Upper lobe of right lung (tissue), 1 donor: ENCODE data around the gene IL17RC. TPM values are rescaled to one million over a fixed set of nuclear protein-coding genes. Genes with fewer than 3 reads are reported as not detected.

ENCODE experiments used
- ATAC-seq: fragments of 200-7000 bp; cut with Tn5 transposase; one replicate; pipeline ENCODE4 v1.9.1; 2020; ENCODE audit warnings: mild to moderate bottlenecking, moderate library complexity
- DNase-seq: peaks from one replicate; pipeline ENCODE4 v3.0.0-alpha.2; 2020
- H3K27ac ChIP-seq: fragments of 200-600 bp; one replicate; pipeline ENCODE4 v1.8.0; 2022
- H3K27me3 ChIP-seq: fragments of 200-600 bp; one replicate; pipeline ENCODE4 v1.8.0; 2022; ENCODE audit warnings: mild to moderate bottlenecking
- H3K36me3 ChIP-seq: fragments of 200-600 bp; one replicate; pipeline ENCODE4 v1.8.0; 2022
- H3K4me1 ChIP-seq: fragments of 200-600 bp; one replicate; pipeline ENCODE4 v1.8.0; 2022
- H3K4me3 ChIP-seq: fragments of 200-600 bp; one replicate; pipeline ENCODE4 v1.8.0; 2022; ENCODE audit warnings: mild to moderate bottlenecking
- H3K9me3 ChIP-seq: fragments of 200-600 bp; one replicate; pipeline ENCODE4 v1.8.0; 2022
- intact Hi-C: fragments of 100-400 bp; cut with DNase I; formaldehyde crosslinking; loops from one replicate; pipeline ENCODE4 v1.11.0; 2022
- total RNA-seq: library from RNA; stranded (reverse); fragmentation: NEBNext Ultra II Directional; extraction: Animal tissue kit (Norgen Biotek cat#: 25700); gene quantifications from one replicate; pipeline ENCODE4 v1.2.1, GENCODE V29; 2021
- TF ChIP-seq, protein P1 (sequence below): fragments of 200-600 bp; IDR thresholded peaks from one replicate; pipeline ENCODE4 v1.8.0; 2022; ENCODE audit warnings: antibody characterized with exemption
- donor health status: DM: no; HTN: yes; CAD: no; lungs with severe emphysema.

The IL17RC gene
- total RNA-seq, 1 donor from 2014 or later = 26.9 TPM

DNA sequence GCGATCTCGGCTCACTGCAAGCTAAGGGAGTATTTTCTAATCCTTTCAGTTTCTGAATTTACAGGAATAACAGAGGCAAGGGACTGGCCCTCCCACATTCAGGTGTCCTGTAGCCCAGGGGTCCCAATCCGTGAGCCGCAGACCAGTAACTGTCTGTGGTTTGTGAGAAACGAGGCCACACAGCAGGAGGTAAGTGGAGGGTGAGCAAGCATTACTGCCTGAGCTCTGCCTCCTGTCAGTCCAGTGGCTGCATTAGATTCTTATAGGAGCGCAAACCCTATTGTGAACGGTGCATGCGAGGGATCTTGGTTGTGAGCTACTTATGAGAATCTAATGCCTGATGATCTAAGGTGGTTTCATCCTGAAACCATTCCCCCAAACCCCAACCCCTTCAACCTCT lies 5.0 kb upstream of the IL17RC start:
- Histone ChIP-seq H3K27ac (no peak overlapping the region), H3K9me3 (no peaks in the 10 kb centered on the region), H3K36me3 (no peaks in the 10 kb centered on the region), H3K27me3 (no peaks in the 10 kb centered on the region), H3K4me3 (no peak overlapping the region), H3K4me1 (peaks cover 27% of the 10 kb centered on the region)
- DNase-seq (no peak), ATAC-seq (no peak)
- intact Hi-C loops = no loop called here
- TF ChIP-seq, protein P1, sequence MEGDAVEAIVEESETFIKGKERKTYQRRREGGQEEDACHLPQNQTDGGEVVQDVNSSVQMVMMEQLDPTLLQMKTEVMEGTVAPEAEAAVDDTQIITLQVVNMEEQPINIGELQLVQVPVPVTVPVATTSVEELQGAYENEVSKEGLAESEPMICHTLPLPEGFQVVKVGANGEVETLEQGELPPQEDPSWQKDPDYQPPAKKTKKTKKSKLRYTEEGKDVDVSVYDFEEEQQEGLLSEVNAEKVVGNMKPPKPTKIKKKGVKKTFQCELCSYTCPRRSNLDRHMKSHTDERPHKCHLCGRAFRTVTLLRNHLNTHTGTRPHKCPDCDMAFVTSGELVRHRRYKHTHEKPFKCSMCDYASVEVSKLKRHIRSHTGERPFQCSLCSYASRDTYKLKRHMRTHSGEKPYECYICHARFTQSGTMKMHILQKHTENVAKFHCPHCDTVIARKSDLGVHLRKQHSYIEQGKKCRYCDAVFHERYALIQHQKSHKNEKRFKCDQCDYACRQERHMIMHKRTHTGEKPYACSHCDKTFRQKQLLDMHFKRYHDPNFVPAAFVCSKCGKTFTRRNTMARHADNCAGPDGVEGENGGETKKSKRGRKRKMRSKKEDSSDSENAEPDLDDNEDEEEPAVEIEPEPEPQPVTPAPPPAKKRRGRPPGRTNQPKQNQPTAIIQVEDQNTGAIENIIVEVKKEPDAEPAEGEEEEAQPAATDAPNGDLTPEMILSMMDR = no peak

DNA sequence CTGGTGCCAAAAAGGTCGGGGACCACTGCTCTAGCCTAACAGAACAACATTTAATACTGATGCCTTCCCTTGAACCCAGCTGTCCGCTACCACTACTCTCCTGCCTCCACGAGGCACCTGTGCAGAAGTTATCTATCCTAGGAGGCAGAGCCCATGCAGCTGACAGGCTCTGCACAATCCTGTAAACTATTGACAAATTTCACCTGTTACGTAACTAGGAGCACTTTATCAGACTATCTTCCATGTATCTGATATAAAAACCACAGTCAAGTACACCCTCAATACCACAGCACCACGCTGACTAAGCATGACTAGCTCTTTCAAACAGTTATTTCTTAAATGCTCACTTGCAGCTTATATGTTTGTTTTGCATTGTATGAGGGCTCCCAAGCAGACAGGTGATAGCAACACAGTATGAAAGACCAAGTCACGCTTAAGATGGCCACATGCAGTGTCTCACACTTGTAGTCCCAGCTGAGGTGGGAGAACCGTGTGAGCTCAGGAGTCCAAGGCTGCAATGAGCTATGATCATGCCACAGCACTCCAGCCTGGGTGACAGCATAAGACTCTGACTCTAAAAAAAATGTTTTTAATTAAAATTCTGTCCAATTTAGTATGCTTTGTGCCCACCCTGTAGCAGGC lies 4.5 kb upstream of the IL17RC start:
- TF ChIP-seq, protein P1 = no peak
- H3K9me3 ChIP-seq = no peaks in the 10 kb centered on the region
- ATAC-seq (no peak), DNase-seq (no peak)
- no peaks in the 10 kb centered on the region for H3K36me3 ChIP-seq
- H3K4me3 ChIP-seq = no peak overlapping the region
- intact Hi-C loops = no loop called here
- H3K27me3 ChIP-seq = no peaks in the 10 kb centered on the region
- H3K27ac ChIP-seq = no peak overlapping the region
- H3K4me1 ChIP-seq = peaks cover 28% of the 10 kb centered on the region

DNA sequence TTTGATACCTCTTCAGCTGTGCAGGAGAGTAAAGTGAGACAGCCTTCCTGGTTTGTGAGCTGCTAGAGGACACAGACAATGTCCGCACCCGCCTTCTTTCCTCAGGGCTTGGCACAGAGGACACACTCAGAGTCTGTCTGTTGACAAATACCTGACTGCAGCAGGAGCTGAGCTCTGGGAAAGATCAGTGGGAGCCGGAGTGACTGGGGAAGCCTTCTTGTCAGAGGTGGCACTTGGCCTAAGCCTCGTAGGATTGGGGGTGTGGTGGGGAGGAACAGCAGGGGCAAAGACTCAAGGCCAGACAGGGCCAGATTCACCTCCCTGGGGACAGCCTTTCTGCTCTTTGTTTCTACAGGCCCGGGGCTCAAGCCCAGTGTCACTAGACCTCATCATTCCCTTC lies 3.3 kb upstream of the IL17RC start:
- Histone ChIP-seq H3K27ac (no peak overlapping the region), H3K27me3 (no peaks in the 10 kb centered on the region), H3K36me3 (no peaks in the 10 kb centered on the region), H3K4me3 (no peak overlapping the region), H3K4me1 (peaks cover 38% of the 10 kb centered on the region), H3K9me3 (no peaks in the 10 kb centered on the region)
- intact Hi-C loops = no loop called here
- DNase-seq = no peak
- ATAC-seq = no peak
- TF ChIP-seq, protein P1 = no peak

DNA sequence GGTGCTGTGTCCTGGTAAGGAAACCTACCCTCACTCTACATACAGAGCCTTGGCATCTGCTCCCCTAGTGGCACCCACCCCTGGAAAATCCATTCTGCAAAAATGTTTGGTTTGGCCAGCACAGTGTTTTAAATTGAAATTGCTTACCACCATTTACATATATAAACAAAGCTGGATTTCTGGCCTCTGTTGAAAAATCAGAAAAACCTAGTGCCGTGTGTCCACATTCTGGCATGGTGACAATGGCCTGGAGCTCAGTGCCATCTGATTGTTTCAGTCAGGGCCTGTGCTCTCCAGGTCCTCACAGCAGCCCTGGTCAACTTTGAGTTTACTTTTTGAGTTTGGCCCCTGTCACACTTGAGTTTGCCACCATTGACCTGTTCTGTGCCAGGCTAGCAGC lies 2.9 kb upstream of the IL17RC start:
- ATAC-seq (no peak), DNase-seq (no peak)
- H3K27ac ChIP-seq = no peak overlapping the region
- H3K27me3 ChIP-seq = no peaks in the 10 kb centered on the region
- H3K9me3 ChIP-seq = no peaks in the 10 kb centered on the region
- intact Hi-C loops = no loop called here
- H3K36me3 ChIP-seq = no peaks in the 10 kb centered on the region
- H3K4me3 ChIP-seq = no peak overlapping the region
- TF ChIP-seq, protein P1 = no peak
- peaks cover 39% of the 10 kb centered on the region for H3K4me1 ChIP-seq

DNA sequence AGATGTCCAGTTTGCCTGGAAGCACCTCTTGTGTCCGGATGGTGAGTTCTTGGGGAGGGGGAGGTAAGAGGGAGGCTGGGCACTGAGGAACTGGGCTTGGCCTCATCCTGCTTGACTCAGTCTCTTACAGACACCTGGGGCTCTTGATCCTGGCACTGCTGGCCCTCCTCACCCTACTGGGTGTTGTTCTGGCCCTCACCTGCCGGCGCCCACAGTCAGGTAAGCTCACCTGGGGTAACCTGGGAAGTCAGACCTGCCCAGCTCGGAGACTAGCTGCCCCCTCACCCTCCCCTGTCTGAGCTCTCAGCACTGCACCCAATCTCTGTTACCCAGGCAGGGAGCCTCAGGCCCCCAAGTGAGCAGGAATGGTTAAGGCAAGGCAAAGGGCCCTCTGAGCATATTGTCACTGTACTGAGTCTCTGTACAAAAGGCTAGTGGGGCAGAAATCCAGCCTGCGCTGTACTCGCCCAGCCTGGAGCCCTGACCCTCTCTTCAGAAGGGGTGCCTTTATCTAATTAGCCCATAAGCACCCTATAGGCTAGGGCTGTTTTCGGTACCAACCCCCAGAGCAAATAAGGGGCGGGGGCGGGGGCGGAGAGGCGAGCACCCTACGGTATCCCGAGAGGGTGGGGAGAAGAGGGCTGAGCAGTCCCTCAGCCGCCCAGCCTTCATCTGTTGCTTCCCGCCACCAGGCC lies 2.2 kb upstream of the IL17RC start:
- DNase-seq (no peak), ATAC-seq (no peak)
- TF ChIP-seq, protein P1 = no peak
- Histone ChIP-seq H3K9me3 (no peaks in the 10 kb centered on the region), H3K4me1 (peaks cover 39% of the 10 kb centered on the region), H3K36me3 (no peaks in the 10 kb centered on the region), H3K4me3 (peak overlapping the region; percentile 57), H3K27ac (peak overlapping the region; percentile 71), H3K27me3 (no peaks in the 10 kb centered on the region)
- intact Hi-C loops = no loop called here
